MV-4-11 (cell line): ENCODE results near the gene CENPX.
"Not testable (repeated sequence)": the region's sequence is repeated elsewhere in the genome, so short reads cannot be mapped to it uniquely, and the experiment has no call there.

ENCODE experiments used
- DNase-seq: peaks from one replicate; lab custom pipeline; 2025; lab: John Stamatoyannopoulos, UW

The CENPX gene

DNA sequence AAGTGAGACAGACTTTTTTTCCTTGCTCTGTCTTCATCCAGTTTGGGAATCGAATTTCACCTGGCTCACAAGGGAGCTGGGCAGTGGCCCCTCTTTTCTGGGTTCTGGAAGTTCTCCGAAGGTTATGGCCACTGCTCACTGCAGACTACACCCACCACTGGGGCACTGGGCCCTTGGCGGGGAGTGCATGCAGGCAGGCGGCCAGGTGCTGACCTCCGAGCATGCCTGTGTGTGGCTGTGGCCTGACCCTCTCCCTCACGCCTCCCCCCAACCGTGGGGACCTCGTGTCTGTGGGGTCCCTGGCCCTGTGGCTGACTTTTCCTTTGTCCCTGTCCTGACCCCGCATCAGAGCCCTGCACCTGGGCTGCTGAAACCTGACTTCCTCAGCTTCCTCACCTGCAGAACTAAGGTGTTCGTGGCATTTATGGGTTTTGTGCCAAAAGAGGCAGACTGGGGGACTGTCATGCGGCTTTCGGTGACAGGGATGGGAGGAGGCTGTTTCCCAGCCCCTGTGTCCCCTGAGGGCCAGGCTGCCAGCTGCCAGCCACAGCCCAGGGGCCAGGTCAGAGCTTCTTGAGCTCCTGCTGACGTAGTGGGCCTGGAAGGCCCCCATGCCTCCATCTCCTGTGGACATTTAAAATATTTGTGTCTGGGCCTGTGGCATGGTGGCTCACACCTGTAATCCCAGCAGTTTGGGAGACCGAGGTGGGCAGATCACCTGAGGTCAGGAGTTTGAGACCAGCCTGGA is 23.8 kb downstream of the CENPX start:
- no peak for DNase-seq

DNA sequence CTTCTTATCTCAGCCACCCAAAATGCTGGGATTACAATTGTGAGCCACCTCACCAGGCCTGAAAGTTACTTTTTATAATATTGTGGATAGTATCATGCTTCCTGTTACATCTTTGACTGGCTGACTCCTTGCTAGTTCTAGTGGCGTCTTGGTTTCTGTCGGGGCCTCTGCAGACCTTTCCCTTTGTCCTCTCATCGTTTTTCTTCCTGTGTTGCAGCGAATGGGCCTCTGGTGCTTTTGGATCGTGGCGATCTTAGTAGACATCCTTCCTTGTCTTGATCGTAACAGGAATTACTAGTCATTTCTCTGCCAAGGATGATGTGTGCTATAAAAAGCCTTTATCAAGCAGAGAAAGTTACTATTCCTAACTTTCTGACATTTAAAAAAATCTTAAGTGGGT is 24.5 kb downstream of the CENPX start:
- DNase-seq: no peak

DNA sequence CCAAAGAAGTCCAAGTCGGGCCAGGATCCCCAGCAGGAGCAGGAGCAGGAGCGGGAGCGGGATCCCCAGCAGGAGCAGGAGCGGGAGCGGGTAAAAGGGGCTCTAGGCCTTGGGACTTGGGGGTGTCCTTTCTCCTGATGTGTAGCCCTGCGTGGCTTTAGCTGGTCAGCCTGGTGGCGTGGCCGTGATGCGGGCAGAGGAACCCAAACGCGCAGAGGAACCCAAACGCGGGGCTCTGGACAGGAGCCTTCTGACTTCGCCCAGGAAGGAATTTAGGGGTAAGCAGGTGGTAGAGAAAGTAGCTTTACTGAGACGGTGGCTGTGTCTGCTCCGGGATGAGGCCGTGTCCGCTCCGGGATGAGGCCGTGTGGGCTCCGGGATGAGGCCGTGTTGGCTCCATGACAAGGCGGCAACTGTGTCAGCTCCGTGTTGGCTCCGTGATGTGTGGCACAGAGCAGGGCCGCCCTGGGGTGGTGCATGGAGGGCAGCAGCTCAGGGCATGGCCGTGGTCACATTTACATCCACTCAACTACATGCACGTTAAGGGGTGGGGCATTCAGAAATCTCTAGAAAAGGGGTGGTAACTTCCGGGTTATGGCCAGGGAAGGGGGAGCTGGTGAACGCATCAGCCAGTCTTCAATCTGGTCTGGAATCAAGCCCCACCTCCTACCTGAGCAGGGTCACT is 25.8 kb downstream of the CENPX start:
- no peak for DNase-seq

DNA sequence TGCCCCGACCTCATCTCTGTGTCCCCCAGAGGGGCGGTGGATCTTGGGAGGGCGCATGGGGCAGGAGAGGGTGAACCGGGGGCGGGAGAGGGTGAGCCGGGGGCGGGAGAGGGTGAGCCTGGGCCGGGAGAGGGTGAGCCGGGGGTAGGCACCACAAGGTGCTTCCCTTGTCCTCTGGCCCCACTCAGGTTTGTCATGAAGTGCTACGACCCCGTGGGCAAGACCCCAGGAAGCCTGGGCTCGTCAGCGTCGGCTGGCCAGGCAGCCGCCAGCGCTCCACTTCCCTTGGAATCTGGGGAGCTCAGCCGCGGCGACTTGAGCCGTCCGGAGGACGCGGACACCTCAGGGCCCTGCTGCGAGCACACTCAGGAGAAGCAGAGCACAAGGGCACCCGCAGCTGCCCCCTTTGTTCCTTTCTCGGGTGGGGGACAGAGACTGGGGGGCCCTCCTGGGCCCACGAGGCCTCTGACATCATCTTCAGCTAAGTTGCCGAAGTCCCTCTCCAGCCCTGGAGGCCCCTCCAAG is 26.4 kb downstream of the CENPX start:
- DNase-seq: no peak

DNA sequence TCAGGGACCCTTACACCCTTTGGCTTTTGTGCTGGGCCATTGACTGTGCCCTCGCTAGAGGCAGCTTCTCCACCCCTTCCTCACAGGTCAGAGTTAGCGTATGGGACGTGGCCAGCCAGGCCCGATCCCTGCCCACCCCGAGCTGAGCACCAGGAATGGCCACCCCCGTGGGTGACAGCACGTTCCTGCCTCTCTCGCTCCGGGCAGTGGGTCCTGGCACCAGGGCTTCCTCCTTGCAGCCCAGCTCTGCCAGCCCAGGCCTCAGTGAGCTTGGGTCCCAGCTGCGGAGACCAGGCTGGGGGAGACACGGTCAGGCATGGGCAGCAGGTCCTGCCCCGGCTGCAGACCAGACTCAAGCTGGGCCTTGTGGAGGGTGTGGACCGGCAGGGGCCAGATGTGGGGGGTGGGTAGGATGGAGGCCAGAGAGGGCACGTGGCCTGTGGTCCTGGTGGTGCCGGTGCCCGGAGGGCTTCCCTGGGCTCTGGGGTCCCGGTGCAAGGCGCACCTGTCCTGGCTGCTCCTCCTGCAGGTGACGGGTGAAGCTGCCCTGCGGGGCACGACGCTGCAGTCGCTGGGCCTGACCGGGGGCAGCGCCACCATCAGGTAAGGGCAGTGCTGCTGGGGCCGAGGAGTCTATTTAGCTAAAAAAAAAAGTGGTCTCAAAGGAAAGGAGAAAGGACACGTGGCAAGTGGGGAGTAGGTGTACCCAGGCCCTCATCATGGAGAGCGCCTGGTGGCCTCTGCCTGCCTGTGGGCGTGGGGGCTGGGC is 27.0 kb downstream of the CENPX start:
- no peak for DNase-seq

DNA sequence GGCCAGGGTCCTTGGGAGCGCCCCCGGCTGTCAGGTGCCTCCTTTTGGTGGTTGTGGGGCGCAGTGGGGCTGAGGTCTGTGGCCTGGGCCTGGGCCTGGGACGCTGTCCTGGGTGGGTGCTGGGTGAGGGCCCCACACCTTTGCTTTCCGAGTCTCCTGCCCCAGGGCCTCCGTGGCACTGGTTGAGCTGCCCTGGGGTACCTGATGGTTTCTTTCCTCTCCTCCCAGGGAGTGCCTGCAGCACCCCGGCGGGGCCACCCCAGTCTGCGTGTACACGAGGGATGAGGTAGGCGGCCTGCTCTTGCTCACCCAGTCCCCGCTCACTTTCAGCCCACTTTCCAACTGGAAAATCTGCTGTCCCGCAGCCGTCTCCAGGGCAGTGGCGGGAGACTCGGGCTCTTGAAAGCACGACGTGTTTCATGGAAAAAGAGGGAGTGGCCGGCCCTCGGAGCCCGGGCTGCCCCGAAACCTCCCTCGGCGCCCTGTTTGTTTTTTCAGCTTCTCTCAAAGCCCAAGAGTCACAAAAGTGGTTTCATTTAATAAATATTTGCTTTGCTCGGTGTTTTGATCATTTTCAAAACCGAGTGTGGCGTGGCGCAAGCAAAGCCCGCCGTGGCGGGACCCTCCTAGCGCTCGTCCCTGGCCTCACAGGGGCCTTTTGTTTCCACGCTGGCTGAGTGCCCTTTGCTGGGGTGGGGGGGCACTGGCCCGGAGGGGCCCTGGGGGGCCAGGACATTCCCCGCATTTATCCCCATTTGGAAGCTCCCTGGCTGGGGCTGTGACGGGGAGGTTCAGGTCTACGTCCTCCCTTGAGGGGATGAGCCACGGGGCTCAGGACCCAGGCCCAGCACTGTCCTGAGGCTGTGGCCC is 27.9 kb downstream of the CENPX start:
- no peak for DNase-seq

DNA sequence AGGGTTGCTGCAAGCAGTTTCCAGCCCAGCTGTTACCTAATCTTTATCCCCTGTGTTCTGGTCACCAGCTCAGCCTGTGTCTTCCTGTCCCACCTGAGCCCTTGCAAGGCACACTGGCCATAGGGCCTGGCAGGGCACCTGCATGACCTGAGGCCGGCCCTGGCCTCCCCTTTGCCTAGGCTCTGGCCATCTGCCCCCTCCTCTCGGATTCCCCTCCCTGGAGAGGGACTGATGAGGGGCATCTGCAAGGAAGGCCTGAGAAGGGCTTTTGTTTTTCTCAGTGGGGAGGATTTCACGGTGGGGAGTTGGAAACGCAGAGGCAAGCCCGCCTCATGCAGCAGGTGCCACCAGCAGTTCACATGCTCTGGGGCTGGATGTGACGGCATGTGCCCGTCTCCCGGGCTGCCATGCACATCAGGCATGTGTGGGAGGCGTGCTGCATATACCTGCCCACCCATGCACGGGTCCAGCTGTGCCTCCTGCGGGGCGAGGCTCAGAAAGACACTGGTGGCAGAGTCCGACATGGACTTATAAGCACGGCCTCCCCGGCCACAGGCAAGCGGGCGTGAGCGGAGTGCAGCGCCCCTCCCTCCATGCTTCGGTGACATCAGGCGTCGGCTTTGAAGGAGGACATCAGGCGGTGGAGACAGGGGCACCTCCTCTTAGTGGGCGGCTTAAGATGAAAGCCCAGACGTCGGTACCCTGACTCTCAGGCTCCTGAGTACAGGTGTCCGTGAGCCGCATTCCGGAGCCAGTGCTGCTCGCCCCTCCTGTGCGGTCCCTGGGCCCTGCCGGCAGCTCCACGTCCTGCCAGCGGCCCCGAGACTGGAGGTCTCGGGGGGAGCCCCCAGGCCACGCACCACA is 28.7 kb downstream of the CENPX start:
- no peak for DNase-seq

DNA sequence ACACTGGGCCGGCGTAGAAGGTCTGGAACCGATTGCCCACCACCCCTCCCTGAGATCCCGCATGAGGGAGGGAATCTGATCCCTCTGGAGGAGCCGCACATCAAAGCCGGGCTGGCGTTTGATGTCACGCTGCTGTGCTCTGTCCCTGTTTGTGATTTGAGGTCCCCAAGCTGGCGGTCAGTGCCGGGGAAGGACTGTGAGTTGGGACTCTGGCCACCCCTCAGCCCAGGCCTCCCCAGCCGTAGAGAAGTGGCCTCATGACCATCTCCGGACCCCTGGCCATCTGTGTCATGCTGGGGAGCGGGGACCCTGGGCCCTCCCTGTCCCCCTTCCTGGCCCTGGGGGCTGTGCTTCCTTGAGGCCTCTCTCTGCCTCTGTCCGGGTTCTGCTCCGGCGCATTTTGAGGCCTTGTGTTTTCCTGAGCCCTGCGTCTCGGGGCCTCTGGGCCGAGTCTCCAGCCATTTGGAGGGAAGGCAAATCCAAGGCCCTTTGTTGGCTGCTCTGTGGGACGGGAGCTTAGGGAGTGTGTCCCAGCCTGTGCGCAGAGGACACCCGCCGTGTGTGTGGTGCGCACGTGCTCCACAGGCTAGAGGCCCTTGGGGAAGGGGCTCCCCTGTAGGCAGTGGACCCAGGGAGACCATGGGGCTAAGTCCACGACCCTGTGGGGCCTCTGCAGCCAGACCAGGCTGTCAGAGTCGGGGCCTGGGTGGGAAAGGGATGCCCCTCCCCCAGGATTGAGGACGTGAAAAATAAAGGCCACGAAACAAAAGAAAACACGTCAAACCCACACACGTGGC is 30.2 kb downstream of the CENPX start:
- no peak for DNase-seq

DNA sequence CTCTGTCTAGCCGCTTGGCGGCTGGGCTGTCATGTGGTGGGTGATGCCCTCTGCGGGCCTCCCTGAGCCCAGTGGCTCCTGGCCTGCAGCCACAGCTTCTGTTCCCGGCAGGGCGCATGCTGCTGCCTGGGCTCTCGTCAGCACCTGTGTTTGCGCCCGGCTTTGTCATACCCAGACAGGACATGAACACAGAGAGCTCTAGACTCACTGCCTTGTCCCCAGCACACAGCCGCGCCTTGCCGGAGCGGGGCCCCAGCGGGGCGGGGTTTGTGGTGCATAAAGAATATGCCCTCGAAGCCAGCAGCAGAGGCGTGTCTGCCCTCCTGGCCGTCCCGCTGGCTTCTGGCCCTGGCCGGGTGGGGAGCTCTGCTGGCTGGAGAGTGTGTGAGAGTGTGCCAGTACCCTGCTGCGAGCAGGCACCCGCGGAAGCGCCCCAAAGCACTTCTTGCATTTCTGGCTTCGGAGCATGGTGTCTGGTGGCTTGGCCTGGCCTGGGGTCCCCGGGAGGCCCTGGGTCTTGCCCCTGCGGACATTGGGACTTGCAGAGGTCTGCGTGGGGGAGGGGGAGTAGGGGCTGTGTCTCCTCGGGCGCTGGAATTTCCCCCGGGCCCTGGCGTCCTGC is 30.9 kb downstream of the CENPX start:
- no peak for DNase-seq

DNA sequence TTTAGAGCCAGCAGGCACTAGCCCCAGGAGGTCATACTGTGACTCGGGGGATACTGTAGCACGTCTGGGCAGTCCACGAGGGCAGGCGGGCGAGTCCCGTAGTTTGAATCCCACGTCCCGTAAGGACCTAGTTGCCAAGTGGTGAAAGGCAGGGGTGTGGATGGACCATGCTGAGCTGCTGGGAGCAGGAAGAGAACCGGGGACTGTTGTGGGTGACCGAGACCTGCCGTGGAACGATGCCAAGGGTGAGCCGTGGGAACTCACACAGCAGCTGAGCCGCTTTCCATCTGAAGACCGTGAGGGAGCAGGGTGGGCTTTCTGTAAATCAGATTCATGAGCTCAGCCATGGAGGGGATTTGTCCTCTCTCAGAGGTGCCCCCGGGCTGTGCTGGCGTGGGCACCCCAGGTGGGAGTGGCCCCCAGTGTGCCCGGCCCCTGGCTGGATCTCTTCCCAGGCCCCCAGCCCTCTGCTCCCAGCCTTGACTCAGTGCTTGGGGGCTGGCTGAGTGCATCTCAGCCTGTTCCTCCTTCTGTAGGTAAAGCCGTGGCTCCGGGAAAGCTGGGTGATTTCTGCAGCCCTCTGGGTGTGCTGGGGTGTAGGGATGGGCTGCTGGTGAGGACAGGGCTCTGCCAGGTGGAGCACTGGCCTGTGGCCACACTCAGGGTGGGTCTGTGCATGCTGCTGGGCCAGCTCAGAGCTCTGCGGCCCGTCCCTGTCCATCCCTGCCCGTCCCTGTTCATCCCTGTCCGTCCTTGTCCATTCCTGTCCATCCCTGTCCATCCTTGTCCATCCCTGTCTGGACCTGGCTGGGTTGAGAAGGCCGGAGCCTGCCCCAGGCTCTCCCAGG is 31.6 kb downstream of the CENPX start:
- DNase-seq: no peak

DNA sequence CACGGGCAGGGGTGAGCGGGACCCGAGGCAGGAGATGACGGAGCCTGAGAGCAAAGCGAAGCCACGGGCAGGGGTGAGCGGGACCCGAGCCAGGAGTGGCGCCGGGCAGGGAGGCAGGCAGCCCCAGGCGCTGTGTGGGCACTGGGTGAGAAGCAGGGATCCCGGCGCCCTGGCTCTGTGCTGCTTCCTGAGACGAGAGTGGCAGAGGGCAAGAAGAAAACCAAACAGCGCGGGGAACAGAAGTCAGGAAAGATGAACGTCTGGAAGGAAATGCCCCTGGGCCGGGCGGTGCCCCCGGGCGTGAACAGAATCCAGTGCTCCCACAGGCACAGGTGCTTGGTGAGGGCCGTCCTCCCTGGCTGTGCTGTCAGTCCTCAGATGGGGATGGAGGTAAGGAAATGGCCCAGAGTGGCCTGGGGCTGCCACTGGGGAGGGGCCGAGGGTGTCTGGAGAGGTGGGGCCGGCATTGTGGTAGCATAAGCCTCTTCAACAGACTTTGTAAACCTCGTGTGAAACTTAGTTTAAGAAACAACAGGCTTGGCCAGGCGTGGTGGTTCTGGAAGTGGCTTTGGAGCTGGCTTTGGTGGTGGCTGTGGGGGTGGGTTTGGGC is 35.4 kb downstream of the CENPX start:
- no peak for DNase-seq

DNA sequence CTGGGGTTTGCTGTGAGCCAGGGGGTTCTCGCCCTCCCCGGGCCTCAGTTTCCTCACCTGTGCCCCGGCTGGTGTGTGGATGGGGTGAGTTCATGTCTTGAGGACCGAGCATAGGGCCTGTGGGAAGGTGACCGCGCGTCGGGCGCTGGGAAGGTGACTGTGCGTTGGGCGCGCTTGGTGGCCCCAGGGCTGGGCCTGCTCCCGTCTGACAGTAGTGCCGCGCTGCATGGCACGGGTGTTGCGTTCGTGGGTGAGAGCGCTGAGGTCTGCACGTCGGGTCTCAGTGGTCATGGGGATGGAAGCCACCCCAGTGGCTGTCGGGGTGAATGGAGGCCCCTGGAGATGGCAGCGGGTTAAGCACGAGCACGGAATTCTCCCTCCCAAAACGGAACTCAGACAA is 36.1 kb downstream of the CENPX start:
- no peak for DNase-seq

DNA sequence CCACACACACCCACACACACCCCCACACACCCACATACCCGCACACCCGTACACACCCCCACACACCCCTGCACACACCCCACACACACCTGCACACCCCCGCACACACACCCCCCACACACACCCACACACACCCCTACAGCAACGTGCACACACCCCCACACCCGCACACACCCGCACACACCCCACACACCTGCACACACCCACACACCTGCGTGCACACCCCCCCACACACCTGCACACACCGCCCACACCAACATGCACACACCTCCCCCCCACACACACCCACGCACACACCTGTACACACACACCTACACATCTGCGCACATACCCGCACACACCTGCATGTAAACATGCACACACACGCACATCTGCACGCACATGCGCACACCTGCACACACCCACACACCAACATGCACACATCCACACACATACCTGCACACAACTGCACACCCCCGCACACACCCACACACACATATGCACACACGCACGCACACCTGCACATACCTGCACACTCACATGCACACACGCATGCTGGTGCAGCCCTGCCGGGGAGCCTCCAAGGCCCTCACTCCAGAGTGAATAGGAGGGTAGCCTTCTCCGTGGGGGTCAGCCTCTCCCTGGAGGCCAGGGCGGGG is 37.8 kb downstream of the CENPX start:
- no peak for DNase-seq

DNA sequence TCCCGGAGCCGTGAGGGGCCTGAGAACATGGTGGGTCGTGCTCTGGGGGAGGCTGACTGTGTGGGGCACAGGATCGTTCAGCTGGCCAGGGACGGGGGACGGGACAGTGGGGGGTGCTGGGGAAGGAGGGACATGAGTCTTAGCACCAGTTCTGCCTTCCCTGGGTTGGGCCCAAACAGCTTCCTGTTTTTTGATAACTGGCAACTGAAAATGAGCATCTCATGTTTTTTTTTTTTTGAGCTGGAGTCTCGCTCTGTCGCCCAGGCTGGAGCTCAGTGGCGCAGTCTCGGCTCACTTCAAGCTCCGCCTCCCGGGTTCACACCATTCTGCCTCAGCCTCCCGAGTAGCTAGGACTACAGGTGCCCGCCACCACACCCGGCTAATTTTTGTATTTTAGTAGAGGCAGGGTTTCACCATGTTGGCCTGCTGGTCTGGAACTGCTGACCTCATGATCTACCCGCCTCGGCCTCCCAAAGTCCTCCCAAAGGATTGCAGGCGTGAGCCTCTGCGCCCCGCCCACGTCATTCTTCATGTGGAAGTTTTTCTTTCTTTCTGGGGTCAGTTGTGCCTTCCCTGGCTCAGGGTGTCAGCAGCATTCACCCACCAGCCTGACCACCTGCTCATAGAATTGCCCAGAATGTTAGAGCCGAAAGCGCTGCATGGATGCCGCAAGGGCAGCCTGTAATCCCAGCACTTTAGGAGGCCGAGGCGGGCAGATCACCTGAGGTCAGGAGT is 38.9 kb downstream of the CENPX start:
- DNase-seq: peak; percentile 49

DNA sequence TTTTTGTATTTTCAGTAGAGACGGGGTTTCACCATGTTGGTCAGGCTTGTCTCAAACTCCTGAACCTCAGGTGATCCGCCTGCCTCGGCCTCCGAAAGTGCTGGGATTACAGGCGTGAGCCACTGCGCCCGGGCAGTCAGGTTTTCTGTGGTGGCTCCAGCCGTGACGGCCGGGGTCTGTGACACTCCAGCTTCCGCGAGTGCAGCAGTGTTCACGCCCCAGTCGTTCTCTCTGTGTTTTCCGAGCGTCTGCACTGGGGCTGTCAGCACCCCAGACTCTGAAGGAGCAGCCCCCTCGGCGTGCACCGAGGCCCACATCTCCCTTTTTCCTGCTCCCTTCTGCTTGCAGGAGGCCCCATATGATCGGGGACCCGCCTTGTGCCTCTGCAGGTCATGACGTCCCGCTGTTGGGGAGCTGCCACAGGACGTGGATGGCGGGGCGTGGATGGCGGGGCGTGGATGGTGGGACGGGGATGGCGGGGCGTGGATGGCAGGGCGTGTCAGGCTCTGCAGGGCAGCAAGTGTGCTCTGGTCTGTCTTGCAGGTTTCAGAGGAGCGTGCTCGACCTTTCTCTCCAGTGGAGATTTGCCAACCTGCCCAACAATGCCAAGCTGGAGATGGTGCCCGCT is 39.6 kb downstream of the CENPX start:
- no peak for DNase-seq

DNA sequence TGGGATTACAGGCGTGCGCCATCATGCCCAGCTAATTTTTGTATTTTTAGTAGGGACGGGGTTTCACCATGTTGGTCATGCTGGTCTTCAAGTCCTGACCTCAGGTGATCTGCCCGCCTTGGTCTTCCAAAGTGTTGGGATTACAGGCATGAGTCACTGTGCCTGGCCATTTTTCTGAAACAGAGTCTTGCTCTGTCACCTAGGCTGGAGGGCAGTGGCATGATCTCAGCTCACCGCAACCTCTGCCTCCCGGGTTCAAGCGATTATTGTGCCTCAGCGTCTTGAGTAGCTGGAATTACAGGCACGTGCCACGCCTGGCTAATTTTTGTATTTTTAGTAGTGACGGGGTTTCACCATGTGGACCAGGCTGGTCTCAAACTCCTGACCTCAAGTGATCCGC is 41.2 kb downstream of the CENPX start:
- not testable (repeated sequence) for DNase-seq
